Pancreas (tissue), 10 donors: ENCODE data around the gene ABCA4. TPM values are rescaled to one million over a fixed set of nuclear protein-coding genes. Genes with fewer than 3 reads are reported as not detected.

Experiments
- ATAC-seq, 4 donors: fragments of 200-7000 bp; cut with Tn5 transposase; one replicate each; pipeline versions ENCODE4 v1.8.0 to v1.9.1; 2020; ENCODE audit warnings: mild to moderate bottlenecking in 4 of 4, moderate library complexity in 4 of 4
- DNase-seq, 6 donors: peaks; one replicate each; pipeline ENCODE4 v3.0.0-alpha.2; 2020
- FAIRE-seq: peaks from 2 replicates; lab custom pipeline; 2012; peaks lifted over from hg19 to GRCh38; lab: Jason Lieb, UNC
- H3K27ac ChIP-seq, 4 donors: fragments of 200-600 bp; sonication (generic); 1 replicate in 3 of 4; 2 replicates in 1 of 4; pipeline versions ENCODE4 v1.5.0 to v1.8.0; 2020
- H3K27me3 ChIP-seq, 4 donors: fragments of 200-600 bp; one replicate each; pipeline ENCODE4 v1.8.0; 2021
- H3K36me3 ChIP-seq, 3 donors: fragments of 200-600 bp; sonication (generic) in 1 of 3; one replicate each; pipeline versions ENCODE4 v1.5.0 to v1.8.0; 2020 to 2021
- H3K4me1 ChIP-seq, 3 donors: fragments of 200-600 bp; one replicate each; pipeline ENCODE4 v1.8.0; 2021
- H3K4me3 ChIP-seq, 4 donors: fragments of 200-600 bp; sonication (generic) in 2 of 4; one replicate each; pipeline versions ENCODE4 v1.5.0 to v1.8.0; 2020 to 2021
- H3K9me3 ChIP-seq, 4 donors: fragments of 200-600 bp; one replicate each; pipeline ENCODE4 v1.8.0; 2021
- WGBS, 2 donors: extraction: QIAGEN DNeasy Blood & Tissue Kit; methylation state at CpG; one replicate each; pipeline ENCODE4 v1.1.7; 2013; 5-methylcytosine and 5-hydroxymethylcytosine counted together
- intact Hi-C, 3 donors: fragments of 100-400 bp; cut with DNase I; formaldehyde crosslinking; loops; one replicate each; pipeline versions ENCODE4 v1.11.1 to v1.14.2; 2022
- polyA plus RNA-seq, 2 donors: library from polyadenylated mRNA; stranded (reverse); fragments of 200-250 nt; gene quantifications; one replicate each; pipeline ENCODE4 v1.2.3, GENCODE V29; 2013
- total RNA-seq, 6 donors: library from RNA; stranded (reverse); fragmentation: NEBNext Ultra II Directional in 4 of 6; extraction: Animal tissue kit (Norgen Biotek cat#: 25700) in 4 of 6; gene quantifications; one replicate each; pipeline versions ENCODE4 v1.2.1 to v1.2.4, GENCODE V29; 2021 to 2023
- TF ChIP-seq, protein P1 (sequence below), 4 donors: fragments of 200-600 bp; sonication (generic) in 3 of 4; IDR thresholded peaks; one replicate each; pipeline versions ENCODE4 v1.5.0 to v1.8.0; 2021; ENCODE audit warnings: antibody characterized with exemption in 4 of 4
- donor health status: healthy with polysubstance abuse.
- donor health status: DM: no; HTN: no; CAD: no; lungs with moderate emphysema.
- donor health status: DM: no; HTN: no; CAD: no.
- donor health status: control.
- donor health status: control.
- donor health status: Bipolar disorder and iron deficiency.
- donor health status: DM: yes; HTN: yes; CAD: no.
- donor health status: DM: no; HTN: no; CAD: no.
- donor health status: DM: no; HTN: no; CAD: no.
- donor health status: DM: yes; HTN: yes; CAD: no.

Gene ABCA4
- total and polyA plus RNA-seq, 8 donors: 0.03 to 0.16 (median 0.14) TPM; not detected in 2

DNA sequence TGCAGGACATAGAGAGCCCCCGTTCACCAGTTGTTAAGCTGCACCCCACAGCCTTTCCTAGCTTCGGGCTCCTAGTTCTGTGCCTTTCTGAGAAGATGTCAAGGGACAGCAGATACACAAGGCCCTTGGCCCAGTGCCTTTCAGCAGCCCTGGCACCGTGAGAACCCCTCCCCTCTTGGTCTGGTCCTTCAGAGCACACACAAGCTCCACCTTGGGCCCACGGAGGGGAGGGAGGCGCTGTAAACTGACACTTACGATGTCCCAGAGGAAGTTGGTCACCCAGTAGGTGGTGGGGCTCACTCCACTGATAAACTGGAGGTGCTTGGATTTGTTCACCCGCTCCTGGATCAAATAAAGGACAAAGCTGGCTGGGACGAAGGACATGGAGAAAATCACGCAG lies 101.6 kb downstream of the ABCA4 start:
- no peak for FAIRE-seq

GRCh38 chr1:94017155-94017829 lies 103.7 kb downstream of the ABCA4 start:
- H3K4me3 ChIP-seq: no peak overlapping the region
- 59 to 60% methylated on average over 6 of the region's 6 CpGs for WGBS, 2 donors
- H3K4me1 ChIP-seq: no peaks in the 10 kb centered on the region
- H3K27me3 ChIP-seq: no peaks in the 10 kb centered on the region
- H3K36me3 ChIP-seq: no peaks in the 10 kb centered on the region
- FAIRE-seq (no peak), ATAC-seq (no peak), DNase-seq (no peak)
- intact Hi-C loops: no loop called here
- TF ChIP-seq, protein P1, sequence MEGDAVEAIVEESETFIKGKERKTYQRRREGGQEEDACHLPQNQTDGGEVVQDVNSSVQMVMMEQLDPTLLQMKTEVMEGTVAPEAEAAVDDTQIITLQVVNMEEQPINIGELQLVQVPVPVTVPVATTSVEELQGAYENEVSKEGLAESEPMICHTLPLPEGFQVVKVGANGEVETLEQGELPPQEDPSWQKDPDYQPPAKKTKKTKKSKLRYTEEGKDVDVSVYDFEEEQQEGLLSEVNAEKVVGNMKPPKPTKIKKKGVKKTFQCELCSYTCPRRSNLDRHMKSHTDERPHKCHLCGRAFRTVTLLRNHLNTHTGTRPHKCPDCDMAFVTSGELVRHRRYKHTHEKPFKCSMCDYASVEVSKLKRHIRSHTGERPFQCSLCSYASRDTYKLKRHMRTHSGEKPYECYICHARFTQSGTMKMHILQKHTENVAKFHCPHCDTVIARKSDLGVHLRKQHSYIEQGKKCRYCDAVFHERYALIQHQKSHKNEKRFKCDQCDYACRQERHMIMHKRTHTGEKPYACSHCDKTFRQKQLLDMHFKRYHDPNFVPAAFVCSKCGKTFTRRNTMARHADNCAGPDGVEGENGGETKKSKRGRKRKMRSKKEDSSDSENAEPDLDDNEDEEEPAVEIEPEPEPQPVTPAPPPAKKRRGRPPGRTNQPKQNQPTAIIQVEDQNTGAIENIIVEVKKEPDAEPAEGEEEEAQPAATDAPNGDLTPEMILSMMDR (IDR thresholded peaks at IDR 0.05): no peak
- no peaks in the 10 kb centered on the region for H3K9me3 ChIP-seq
- no peak overlapping the region for H3K27ac ChIP-seq

More for the DNA sequence above, 101.6 kb downstream of the ABCA4 start:
- intact Hi-C loops: no loop called here
- ATAC-seq: no peak
- Histone ChIP-seq H3K27me3 (no peaks in the 10 kb centered on the region), H3K4me1 (no peaks in the 10 kb centered on the region), H3K9me3 (no peaks in the 10 kb centered on the region), H3K4me3 (no peak overlapping the region), H3K36me3 (no peaks in the 10 kb centered on the region), H3K27ac (no peak overlapping the region)
- no peak for DNase-seq
- TF ChIP-seq, protein P1 (IDR thresholded peaks at IDR 0.05): no peak
- WGBS, 2 donors: 87 to 90% methylated on average over 9 of the region's 9 CpGs

- ATAC-seq: no peak
- FAIRE-seq: no peak
- H3K36me3 ChIP-seq: no peaks in the 10 kb centered on the region
- H3K27ac ChIP-seq: no peak overlapping the region
- H3K4me3 ChIP-seq: no peak overlapping the region
- H3K4me1 ChIP-seq: no peaks in the 10 kb centered on the region
- DNase-seq: no peak
- 78 to 84% methylated on average over 3 of the region's 3 CpGs for WGBS, 2 donors
- no peaks in the 10 kb centered on the region for H3K9me3 ChIP-seq
- H3K27me3 ChIP-seq: no peaks in the 10 kb centered on the region
- TF ChIP-seq, protein P1 (IDR thresholded peaks at IDR 0.05): no peak
- intact Hi-C loops: no loop called here
Measured at GRCh38 chr1:94015489-94015817, 105.5 kb downstream of the ABCA4 start.

- 83 to 88% methylated on average over 6 of the region's 6 CpGs for WGBS, 2 donors
- no peak overlapping the region for H3K27ac ChIP-seq
- DNase-seq (no peak), ATAC-seq (no peak), FAIRE-seq (no peak)
- intact Hi-C loops: no loop called here
- TF ChIP-seq, protein P1 (IDR thresholded peaks at IDR 0.05): no peak
- no peaks in the 10 kb centered on the region for H3K36me3 ChIP-seq
- H3K9me3 ChIP-seq: no peaks in the 10 kb centered on the region
- H3K4me3 ChIP-seq: no peak overlapping the region
- H3K4me1 ChIP-seq: no peaks in the 10 kb centered on the region
- no peaks in the 10 kb centered on the region for H3K27me3 ChIP-seq
Measured at GRCh38 chr1:94014635-94015488, 106.1 kb downstream of the ABCA4 start.

DNA sequence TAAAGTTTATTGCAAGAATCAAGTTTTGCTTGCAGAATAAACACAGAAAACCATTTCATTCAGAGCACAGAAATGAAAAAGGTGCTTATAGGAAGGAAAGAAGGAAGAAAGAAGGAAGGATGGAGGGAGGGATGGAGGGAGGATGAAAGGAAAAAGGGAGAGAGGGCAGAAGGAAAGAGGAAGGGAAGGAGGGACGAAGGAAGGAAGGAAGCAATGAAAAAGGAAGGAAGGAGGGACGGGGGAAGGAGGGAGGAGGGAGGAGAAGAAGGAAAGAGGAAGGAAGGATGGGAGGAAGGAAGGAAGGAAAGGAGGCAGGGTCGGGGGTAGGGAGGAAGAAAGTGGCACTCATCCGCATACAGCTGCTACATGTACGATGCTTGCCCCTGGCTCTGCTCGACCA lies 106.9 kb downstream of the ABCA4 start:
- no peak overlapping the region for H3K4me3 ChIP-seq
- H3K36me3 ChIP-seq: no peaks in the 10 kb centered on the region
- no peak for ATAC-seq
- H3K27ac ChIP-seq: no peak overlapping the region
- FAIRE-seq: no peak
- TF ChIP-seq, protein P1 (IDR thresholded peaks at IDR 0.05): no peak
- H3K4me1 ChIP-seq: no peaks in the 10 kb centered on the region
- intact Hi-C loops: no loop called here
- no peaks in the 10 kb centered on the region for H3K9me3 ChIP-seq
- 63 to 79% methylated on average over 6 of the region's 6 CpGs for WGBS, 2 donors
- no peak for DNase-seq
- H3K27me3 ChIP-seq: no peaks in the 10 kb centered on the region
